ENCODE data around the gene TUBA1B.

The TUBA1B gene

DNA sequence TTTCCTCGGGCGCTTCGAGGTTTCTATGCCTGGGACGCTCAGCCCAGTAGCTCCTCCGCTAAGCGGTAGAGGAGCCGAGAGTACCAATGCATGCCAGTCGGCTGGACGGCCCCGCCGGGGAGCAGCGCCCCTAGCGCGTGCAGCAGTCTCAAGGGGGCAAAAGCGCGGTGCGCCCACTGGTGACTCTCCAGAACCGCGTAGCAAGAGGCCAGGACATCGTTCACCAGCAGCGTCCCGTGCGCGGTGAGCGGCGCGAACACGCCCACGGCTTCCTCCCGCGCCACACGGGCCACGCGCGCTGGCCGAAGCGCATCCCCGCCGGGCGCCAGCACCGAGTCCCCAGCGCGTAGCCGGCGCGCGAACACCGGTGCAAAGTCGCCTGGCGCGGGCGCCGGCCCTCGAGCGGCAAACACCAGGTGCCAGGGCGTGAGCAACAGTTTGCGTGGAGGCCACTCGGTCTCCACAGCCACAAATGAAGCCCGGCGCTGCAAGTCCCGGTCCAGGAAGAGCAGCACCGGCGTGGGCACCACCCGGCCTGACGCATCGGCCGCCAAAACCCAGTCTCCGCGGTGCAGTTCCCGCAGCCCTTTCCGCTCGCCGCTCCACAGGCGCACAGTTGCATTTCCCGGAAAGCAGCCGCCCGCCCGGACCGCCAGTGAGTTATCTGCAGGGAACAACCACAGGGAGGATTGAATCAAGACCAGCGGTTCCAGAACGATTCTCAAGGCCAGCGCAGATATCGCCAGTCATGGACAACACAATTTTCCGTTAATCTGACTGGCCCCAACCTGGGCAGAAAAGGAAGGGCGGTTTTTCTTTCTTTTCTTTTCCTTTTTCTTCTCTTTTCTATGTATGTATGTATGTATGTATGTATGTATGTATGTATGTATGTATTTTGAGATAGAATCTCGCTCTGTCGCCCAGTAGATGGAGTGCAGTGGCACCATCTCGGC is 41.1 kb downstream of the TUBA1B start:
- no peak for DNase-seq (ENCODE audit: low read depth)

DNA sequence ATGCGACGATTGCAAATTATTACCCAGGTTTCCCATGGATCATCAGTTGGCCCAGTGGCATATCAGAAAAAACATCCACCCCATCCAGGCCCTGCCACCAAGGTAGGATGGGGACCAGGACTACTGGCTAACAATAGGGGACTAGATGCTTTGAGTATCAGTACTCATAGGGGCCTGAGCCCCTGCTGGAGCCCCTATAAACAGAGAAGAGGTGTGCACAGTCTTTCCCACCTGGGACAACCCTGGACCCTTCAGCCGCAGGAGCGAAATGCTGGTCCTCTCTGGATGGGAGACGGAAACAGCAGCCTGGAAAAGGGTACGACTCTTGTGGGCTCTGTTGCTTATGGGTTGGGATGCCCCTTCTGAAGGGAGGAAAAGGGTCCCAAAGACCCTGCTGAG is 42.3 kb downstream of the TUBA1B start:
- no peak for DNase-seq (ENCODE audit: low read depth)

DNA sequence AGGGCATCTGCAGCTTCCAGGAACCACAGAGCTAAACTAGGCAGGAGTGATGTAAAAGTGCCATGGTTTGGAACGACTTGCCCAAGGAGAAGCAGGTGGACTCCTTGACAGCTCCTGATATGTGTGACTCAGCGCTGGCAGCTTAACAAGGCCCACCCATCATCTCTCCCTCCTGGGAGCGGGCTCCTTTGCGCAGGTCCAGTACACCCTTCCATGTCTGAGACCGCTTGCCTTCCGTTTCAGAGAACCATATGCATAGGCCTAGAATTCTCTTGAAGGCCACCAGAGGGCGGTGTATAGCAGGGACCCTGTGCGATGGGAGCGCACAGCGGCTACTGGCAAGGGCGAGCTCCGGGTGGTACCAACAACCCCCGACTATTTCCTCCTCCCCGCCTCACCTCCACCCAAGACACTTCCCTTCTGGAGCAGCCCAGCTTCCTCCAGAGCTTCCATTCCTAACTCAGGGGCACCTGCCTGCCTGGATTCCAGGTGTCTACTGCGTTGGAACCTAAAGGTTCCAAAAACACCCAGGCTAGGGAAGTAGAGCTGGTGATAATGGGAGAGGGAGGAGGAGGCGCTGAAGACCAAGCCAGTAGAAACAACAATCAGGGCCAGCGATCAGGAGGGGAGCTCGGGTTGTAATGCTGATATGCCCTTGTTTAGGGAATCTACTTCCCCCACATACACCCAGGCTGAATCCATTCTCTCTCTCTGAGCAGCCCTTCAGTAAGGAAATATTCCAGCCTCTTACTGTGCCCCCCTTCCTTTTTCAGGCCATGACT is 42.9 kb downstream of the TUBA1B start:
- DNase-seq (ENCODE audit: low read depth) = peak; percentile 63

DNA sequence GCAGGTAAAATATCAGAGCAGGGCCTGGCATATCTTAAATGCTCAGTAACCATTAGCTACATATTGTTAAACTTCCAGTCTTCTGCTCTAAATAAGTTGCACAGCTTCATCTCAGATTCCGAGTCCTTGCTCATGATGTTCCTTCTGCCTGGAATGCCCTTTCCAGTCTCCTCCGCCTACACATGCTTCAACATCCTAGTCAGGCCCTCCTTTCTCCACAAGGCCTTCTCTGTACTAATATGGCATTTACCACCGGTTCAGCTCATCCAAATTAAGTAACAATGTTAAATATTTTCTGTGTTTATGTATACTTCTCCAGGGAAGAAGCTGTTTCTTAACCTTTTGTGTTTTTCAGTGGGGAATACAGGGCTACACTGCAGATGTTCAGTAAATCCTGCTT is 45.1 kb downstream of the TUBA1B start:
- DNase-seq (ENCODE audit: low read depth) = no peak

DNA sequence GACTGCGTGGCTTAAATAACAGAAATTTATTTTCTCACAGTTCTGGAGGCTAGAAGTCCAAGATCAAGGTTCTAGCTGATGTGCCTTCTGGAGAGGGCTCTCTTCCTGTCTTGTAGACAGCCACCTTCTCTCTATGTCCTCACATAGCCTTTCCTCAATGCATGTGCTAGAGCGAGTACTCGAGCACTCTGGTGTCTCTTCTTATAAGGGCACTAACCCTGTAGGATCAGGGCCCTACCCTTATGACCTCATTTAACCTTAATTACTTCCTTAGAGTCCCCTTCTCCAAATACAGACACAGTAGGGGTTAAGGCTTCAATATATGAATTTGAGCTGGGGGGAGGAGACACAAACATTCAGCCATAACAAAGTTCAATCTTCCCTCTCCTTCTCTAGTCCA is 46.8 kb downstream of the TUBA1B start:
- no peak for DNase-seq (ENCODE audit: low read depth)

DNA sequence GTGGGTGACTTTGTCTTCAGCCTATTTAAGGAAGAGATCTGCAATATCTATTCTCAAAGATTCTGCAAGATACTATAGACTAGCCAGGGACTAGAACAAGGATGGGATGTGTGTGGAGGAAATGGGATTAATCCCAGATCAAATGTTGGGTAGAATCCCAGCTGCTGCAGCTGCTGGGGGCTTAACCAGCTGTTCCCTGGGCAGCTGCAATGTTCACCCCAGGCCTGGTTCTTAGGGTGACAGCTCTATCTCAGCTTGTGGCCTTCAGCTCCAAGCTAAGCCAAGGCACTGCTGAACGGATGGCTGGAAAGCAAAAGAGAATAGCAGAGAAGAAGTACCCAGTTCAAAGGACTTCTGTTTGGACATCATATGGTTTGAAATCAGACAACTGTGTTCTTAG is 51.4 kb downstream of the TUBA1B start:
- DNase-seq (ENCODE audit: low read depth) = no peak

All from activated T-cell treated with anti-CD3 and anti-CD28 coated beads for 1 hour (primary cell).